SU-DHL-6 (cell line): ENCODE measurements around the gene ACVR1.

Experiments
- EZH2phosphoT487 ChIP-seq: fragments of 200-600 bp; sonication (generic), shearing (Covaris generic); conservative IDR thresholded peaks from 2 replicates; pipeline ENCODE4 v1.6.1; 2018; ENCODE audit warnings: mild to moderate bottlenecking, antibody characterized with exemption, low read length, moderate library complexity, mixed read lengths
- TF ChIP-seq, protein P1 (sequence below): fragments of 200-600 bp; sonication (generic); IDR thresholded peaks from one replicate; pipeline ENCODE4 v1.5.1; 2017; ENCODE audit warnings: antibody characterized with exemption, mild to moderate bottlenecking, low read length, moderate library complexity; ENCODE audit not compliant: insufficient read depth, poor library complexity, severe bottlenecking

DNA sequence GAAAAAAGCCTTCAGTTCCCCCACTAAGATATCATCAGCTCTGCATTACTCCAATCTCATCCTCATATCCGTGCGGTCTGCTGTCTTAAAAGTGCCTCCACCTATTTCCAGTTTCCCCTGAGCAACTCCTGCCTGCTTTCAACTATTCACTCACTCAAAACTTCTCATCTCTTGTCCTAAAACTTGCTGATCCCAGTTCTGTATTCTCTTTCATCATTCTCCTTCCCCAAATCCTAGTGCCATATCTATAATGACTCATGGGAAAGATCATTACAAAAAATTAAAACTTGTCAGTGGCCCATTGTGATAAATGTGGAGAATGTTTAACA, 20.0 kb downstream of the ACVR1 start:
- TF ChIP-seq, protein P1, sequence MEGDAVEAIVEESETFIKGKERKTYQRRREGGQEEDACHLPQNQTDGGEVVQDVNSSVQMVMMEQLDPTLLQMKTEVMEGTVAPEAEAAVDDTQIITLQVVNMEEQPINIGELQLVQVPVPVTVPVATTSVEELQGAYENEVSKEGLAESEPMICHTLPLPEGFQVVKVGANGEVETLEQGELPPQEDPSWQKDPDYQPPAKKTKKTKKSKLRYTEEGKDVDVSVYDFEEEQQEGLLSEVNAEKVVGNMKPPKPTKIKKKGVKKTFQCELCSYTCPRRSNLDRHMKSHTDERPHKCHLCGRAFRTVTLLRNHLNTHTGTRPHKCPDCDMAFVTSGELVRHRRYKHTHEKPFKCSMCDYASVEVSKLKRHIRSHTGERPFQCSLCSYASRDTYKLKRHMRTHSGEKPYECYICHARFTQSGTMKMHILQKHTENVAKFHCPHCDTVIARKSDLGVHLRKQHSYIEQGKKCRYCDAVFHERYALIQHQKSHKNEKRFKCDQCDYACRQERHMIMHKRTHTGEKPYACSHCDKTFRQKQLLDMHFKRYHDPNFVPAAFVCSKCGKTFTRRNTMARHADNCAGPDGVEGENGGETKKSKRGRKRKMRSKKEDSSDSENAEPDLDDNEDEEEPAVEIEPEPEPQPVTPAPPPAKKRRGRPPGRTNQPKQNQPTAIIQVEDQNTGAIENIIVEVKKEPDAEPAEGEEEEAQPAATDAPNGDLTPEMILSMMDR = no peak
- no peak for TF ChIP-seq EZH2phosphoT487
